ENCODE measurements around the gene HEXA. TPM values are rescaled to one million over a fixed set of nuclear protein-coding genes. Genes with fewer than 3 reads are reported as not detected.

The HEXA gene
- total and polyA plus RNA-seq, 10 donors = 99.1 to 172 (median 117) TPM

DNA sequence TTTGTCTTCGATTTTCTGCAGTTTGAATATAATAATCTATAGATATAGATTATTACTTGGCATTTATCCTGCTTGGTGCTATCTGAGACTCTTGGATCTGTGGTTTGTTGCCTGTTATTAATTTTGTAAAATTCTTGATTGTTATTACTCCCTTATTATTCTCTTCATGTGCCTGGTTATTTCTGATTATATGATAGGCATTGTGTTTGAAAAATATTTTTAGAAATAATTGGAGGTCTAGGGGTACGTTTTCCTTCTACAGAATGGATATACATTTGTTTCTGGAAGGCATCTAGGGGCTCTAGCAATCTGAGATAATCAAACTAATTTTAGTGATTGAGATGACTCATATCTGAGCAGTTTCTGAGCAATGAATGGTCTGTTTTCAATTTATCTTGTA is 41.0 kb downstream of the HEXA start:
- TF ChIP-seq POLR2AphosphoS5 (IDR thresholded peaks at IDR 0.05) (no peak), POLR2A (IDR thresholded peaks at IDR 0.05) (no peak), CTCF (IDR thresholded peaks at IDR 0.05 in 8 of 11, conservative IDR thresholded peaks at IDR 0.05 in 3 of 11) (no peak)
- 93 to 98% (median 97%) methylated on average over 2 of the region's 2 CpGs for WGBS, 5 donors
- intact Hi-C loops (cut with DNase I; ENCODE audit: low total_unique reads) = no loop called here
- no peak for DNase-seq
- Histone ChIP-seq H3K4me1 (peaks cover 0 to 11% (median 5%) of the 10 kb centered on the region in 6 donors), H3K27ac (no peak overlapping the region), H3K36me3 (peaks cover 0 to 82% (median 0%) of the 10 kb centered on the region in 6 donors), H3K27me3 (replicated peaks in 1 of 7) (no peaks in the 10 kb centered on the region), H3K4me3 (no peak overlapping the region), H3K9me3 (peaks cover 0 to 5% (median 0%) of the 10 kb centered on the region in 8 donors)

DNA sequence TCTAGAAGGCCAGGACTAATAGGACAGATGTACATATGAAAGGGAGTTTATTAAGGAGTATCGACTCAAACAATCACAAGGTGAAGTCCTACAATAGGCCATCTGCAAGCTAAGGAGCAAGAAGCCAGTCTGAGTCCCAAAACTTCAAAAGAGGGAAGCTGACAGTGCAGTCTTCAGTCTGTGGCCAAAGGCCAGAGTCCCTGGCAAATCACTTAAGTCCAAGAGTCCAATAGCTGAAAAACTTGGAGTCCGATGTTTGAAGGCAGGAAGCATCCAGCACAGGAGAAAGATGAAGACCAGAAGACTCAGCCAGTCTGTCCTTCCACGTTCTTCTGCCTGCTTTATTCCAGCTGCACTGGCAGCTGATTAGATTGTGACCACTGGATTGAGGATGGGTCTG is 44.8 kb downstream of the HEXA start:
- H3K27me3 ChIP-seq (replicated peaks in 1 of 7) = no peaks in the 10 kb centered on the region
- WGBS, 5 donors = 89 to 98% (median 94%) methylated on average over 3 of the region's 3 CpGs

DNA sequence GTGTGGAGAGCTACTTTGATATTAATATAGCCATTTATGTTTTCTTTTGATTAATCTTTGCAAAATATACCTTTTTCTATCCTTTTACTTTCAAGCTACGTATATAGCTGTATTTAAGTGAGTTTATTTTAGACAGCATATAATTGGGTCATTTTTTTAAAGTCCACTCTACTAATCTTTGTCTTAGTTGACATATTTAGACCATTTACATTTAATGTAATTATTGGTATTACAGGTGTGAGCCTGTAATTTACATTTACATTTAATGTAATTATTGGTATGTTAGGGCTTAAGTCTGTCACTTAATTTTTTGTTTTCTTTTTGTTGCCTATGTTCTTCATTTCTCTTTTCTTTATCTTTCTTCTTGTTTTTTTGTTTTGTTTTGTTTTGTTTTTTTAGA is 52.1 kb downstream of the HEXA start:
- Histone ChIP-seq H3K27me3 (replicated peaks in 1 of 7) (peaks cover 0 to 8% (median 0%) of the 10 kb centered on the region in 7 donors), H3K9me3 (peaks cover 0 to 12% (median 9%) of the 10 kb centered on the region in 8 donors), H3K27ac (no peak overlapping the region), H3K4me3 (no peak overlapping the region), H3K4me1 (peaks cover 0 to 21% (median 16%) of the 10 kb centered on the region in 6 donors), H3K36me3 (peaks cover 0 to 30% (median 6%) of the 10 kb centered on the region in 6 donors)
- TF ChIP-seq CTCF (IDR thresholded peaks at IDR 0.05 in 8 of 11, conservative IDR thresholded peaks at IDR 0.05 in 3 of 11) = no peak
- TF ChIP-seq POLR2AphosphoS5 (IDR thresholded peaks at IDR 0.05) = no peak
- no peak for TF ChIP-seq POLR2A (IDR thresholded peaks at IDR 0.05)
- no peak for DNase-seq
- WGBS, 5 donors = 91 to 100% (median 94%) methylated on average over 1 of the region's 1 CpG
- intact Hi-C loops (cut with DNase I; ENCODE audit: low total_unique reads) = no loop called here

More for the DNA sequence above, 44.8 kb downstream of the HEXA start:
- no peaks in the 10 kb centered on the region for H3K4me1 ChIP-seq
- peaks cover 0 to 5% (median 0%) of the 10 kb centered on the region in 8 donors for H3K9me3 ChIP-seq
- H3K27ac ChIP-seq = no peak overlapping the region
- H3K36me3 ChIP-seq = peaks cover 0 to 87% (median 6%) of the 10 kb centered on the region in 6 donors
- intact Hi-C loops (cut with DNase I; ENCODE audit: low total_unique reads) = no loop called here
- H3K4me3 ChIP-seq = no peak overlapping the region
- TF ChIP-seq POLR2A (IDR thresholded peaks at IDR 0.05) (no peak), POLR2AphosphoS5 (IDR thresholded peaks at IDR 0.05) (no peak), CTCF (IDR thresholded peaks at IDR 0.05 in 8 of 11, conservative IDR thresholded peaks at IDR 0.05 in 3 of 11) (no peak)
- DNase-seq = no peak

GRCh38 chr15:72319985-72320671 is 55.7 kb downstream of the HEXA start, which contains the start of gene CELF6:
CELF6 (minus strand) TSS chr15:72320157; CDS start chr15:72319874, 283 bp downstream.
- 1 to 3% (median 1%) methylated on average over 14 to 58 of the region's 58 CpGs for WGBS, 5 donors
- Histone ChIP-seq H3K27ac (peak within 1 kb of the TSS in 3 of 8 donors; percentile 18 to 50 (median 42)), H3K36me3 (no peaks in the 10 kb centered on the region), H3K9me3 (peaks cover 0 to 12% (median 9%) of the 10 kb centered on the region in 8 donors), H3K4me3 (peak within 1 kb of the TSS; percentile 52 to 78 (median 57)), H3K4me1 (peaks cover 0 to 21% (median 16%) of the 10 kb centered on the region in 6 donors), H3K27me3 (replicated peaks in 1 of 7) (peaks cover 0 to 8% (median 0%) of the 10 kb centered on the region in 7 donors)
- intact Hi-C loops (cut with DNase I; ENCODE audit: low total_unique reads) = no loop called here
- DNase-seq = peak; percentile 93
- TF ChIP-seq POLR2AphosphoS5 (IDR thresholded peaks at IDR 0.05) = peak; percentile 37 to 77 (median 60)
- TF ChIP-seq POLR2A (IDR thresholded peaks at IDR 0.05) = no peak
- no peak for TF ChIP-seq CTCF (IDR thresholded peaks at IDR 0.05 in 8 of 11, conservative IDR thresholded peaks at IDR 0.05 in 3 of 11)
